SU-DHL-6 (cell line): ENCODE measurements around the gene GALNT17.

Experiments
- H2AFZ ChIP-seq: fragments of 200-600 bp; sonication (generic); 2 replicates; pipeline ENCODE4 v1.6.1; 2014; ENCODE audit warnings: low read depth, mild to moderate bottlenecking, moderate library complexity, mixed read lengths, antibody characterized with exemption, low read length; ENCODE audit not compliant: severe bottlenecking
- H3F3A ChIP-seq: fragments of 200-600 bp; shearing (Covaris generic); 2 replicates; pipeline ENCODE4 v1.6.0; 2016; ENCODE audit warnings: antibody characterized with exemption, mild to moderate bottlenecking; ENCODE audit not compliant: insufficient read depth
- H3K27ac ChIP-seq: fragments of 200-600 bp; sonication (generic); 2 replicates; pipeline ENCODE4 v1.5.1; 2016; ENCODE audit warnings: low read depth, mild to moderate bottlenecking, low read length, moderate library complexity, mixed read lengths
- H3K27me3 ChIP-seq: fragments of 200-600 bp; sonication (generic), shearing (Covaris generic); 2 replicates; pipeline ENCODE4 v1.6.0; 2014; ENCODE audit warnings: mild to moderate bottlenecking, low read length
- H3K36me3 ChIP-seq: fragments of 200-600 bp; sonication (generic); 2 replicates; pipeline ENCODE4 v1.6.1; 2014; ENCODE audit warnings: mild to moderate bottlenecking, low read length, mixed read lengths
- H3K4me2 ChIP-seq: fragments of 300-600, 200-600 bp; shearing (Covaris generic), sonication (generic); 2 replicates; pipeline ENCODE4 v1.6.0; 2014; ENCODE audit warnings: low read length, low read depth, mild to moderate bottlenecking; ENCODE audit not compliant: poor library complexity, severe bottlenecking
- H3K4me3 ChIP-seq: fragments of 200-600 bp; sonication (generic); 2 replicates; pipeline ENCODE4 v1.5.1; 2014; ENCODE audit warnings: antibody characterized with exemption, low read length, mild to moderate bottlenecking, mixed read lengths; ENCODE audit not compliant: insufficient read depth, poor library complexity, severe bottlenecking
- H3K79me2 ChIP-seq: fragments of 200-600 bp; sonication (generic); 2 replicates; pipeline ENCODE4 v1.6.1; 2014; ENCODE audit warnings: mild to moderate bottlenecking, low read length, moderate library complexity; ENCODE audit not compliant: insufficient read depth
- H3K9ac ChIP-seq: fragments of 200-600 bp; sonication (generic); 2 replicates; pipeline ENCODE4 v1.7.0; 2014; ENCODE audit warnings: mild to moderate bottlenecking, low read length
- H3K9me2 ChIP-seq: fragments of 200-600 bp; sonication (generic); replicated peaks from 2 replicates; pipeline ENCODE4 v1.6.1; 2014; ENCODE audit warnings: low read length; ENCODE audit not compliant: insufficient read depth
- H3K9me3 ChIP-seq: fragments of 200-600 bp; sonication (generic); 2 replicates; pipeline ENCODE4 v1.6.1; 2014; ENCODE audit warnings: low read length, mixed read lengths; ENCODE audit not compliant: insufficient read depth
- H4K20me1 ChIP-seq: fragments of 200-600 bp; sonication (generic); 2 replicates; pipeline ENCODE4 v1.6.1; 2014; ENCODE audit warnings: low read depth, mild to moderate bottlenecking, antibody characterized with exemption, low read length, moderate library complexity, mixed read lengths
- CTCF ChIP-seq: fragments of 200-600 bp; sonication (generic); IDR thresholded peaks from one replicate; pipeline ENCODE4 v1.5.1; 2017; ENCODE audit warnings: antibody characterized with exemption, mild to moderate bottlenecking, low read length, moderate library complexity; ENCODE audit not compliant: insufficient read depth, poor library complexity, severe bottlenecking
- EZH2phosphoT487 ChIP-seq: fragments of 200-600 bp; sonication (generic), shearing (Covaris generic); conservative IDR thresholded peaks from 2 replicates; pipeline ENCODE4 v1.6.1; 2018; ENCODE audit warnings: mild to moderate bottlenecking, antibody characterized with exemption, low read length, moderate library complexity, mixed read lengths

The GALNT17 gene

GRCh38 chr7:71739520-71740173, 607.7 kb downstream of the GALNT17 start:
- no peaks in the 10 kb centered on the region for H3K9me3 ChIP-seq
- no peaks in the 10 kb centered on the region for H3K9me2 ChIP-seq
- no peaks in the 10 kb centered on the region for H4K20me1 ChIP-seq
- no peaks in the 10 kb centered on the region for H3K27me3 ChIP-seq
- H3K9ac ChIP-seq, result no peak overlapping the region
- no peaks in the 10 kb centered on the region for H3K79me2 ChIP-seq
- no peak overlapping the region for H3K4me3 ChIP-seq
- TF ChIP-seq EZH2phosphoT487, result no peak
- TF ChIP-seq CTCF, result no peak
- no peaks in the 10 kb centered on the region for H3F3A ChIP-seq
- no peak overlapping the region for H3K4me2 ChIP-seq
- no peaks in the 10 kb centered on the region for H3K36me3 ChIP-seq
- no peak overlapping the region for H3K27ac ChIP-seq
- no peak overlapping the region for H2AFZ ChIP-seq

DNA sequence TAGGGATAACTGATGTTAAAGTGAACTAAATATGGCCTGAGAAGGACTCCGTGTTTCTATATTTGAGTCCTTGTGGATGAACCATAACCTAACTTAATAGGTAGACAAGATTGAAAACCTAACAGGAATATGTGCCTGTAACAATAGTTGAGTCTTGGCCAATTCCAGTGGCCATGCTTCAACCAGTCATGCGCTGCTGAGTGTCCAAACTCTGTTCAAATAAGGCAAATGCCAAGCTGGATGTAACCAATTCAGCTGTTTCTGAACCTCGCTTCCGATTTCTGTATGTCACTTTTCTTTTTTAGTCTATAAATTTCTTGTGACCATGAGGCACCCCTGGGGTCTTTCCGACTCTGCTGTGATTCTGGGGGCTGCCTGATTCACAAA, 608.2 kb downstream of the GALNT17 start:
- no peaks in the 10 kb centered on the region for H3K9me2 ChIP-seq
- H3F3A ChIP-seq, result no peaks in the 10 kb centered on the region

GRCh38 chr7:71746006-71746405, 614.1 kb downstream of the GALNT17 start:
- Histone ChIP-seq H3K4me2 (no peak overlapping the region), H4K20me1 (no peaks in the 10 kb centered on the region), H2AFZ (no peak overlapping the region), H3K9me3 (no peaks in the 10 kb centered on the region), H3K27ac (no peak overlapping the region), H3K36me3 (no peaks in the 10 kb centered on the region), H3K27me3 (no peaks in the 10 kb centered on the region), H3K4me3 (no peak overlapping the region), H3K9me2 (no peaks in the 10 kb centered on the region), H3K79me2 (no peaks in the 10 kb centered on the region), H3K9ac (no peak overlapping the region), H3F3A (no peaks in the 10 kb centered on the region)
- TF ChIP-seq EZH2phosphoT487 (no peak), CTCF (no peak)

More for the DNA sequence above, 608.2 kb downstream of the GALNT17 start:
- Histone ChIP-seq H2AFZ (no peak overlapping the region), H3K79me2 (no peaks in the 10 kb centered on the region), H3K4me3 (no peak overlapping the region), H3K27me3 (no peaks in the 10 kb centered on the region), H3K4me2 (no peak overlapping the region), H3K9ac (no peak overlapping the region), H4K20me1 (no peaks in the 10 kb centered on the region), H3K36me3 (no peaks in the 10 kb centered on the region), H3K9me3 (no peaks in the 10 kb centered on the region), H3K27ac (no peak overlapping the region)
- TF ChIP-seq CTCF (no peak), EZH2phosphoT487 (no peak)
